ENCODE measurements around the gene KLHL18.
A peak's percentile ranks its signal among the peaks of the same experiment; 100 is the strongest.
"Not testable (repeated sequence)": the region's sequence is repeated elsewhere in the genome, so short reads cannot be mapped to it uniquely, and the experiment has no call there.

Gene KLHL18

GRCh38 chr3:47366833-47367232, 84.1 kb downstream of the KLHL18 start:
- no peak for DNase-seq
- Mint-ChIP-seq H3K4me1 (no peaks in the 10 kb centered on the region), H3K9me3 (no peaks in the 10 kb centered on the region), H3K36me3 (ENCODE audit: low read depth) (no peaks in the 10 kb centered on the region), H3K27ac (no peak overlapping the region), H3K4me3 (no peak overlapping the region), H3K27me3 (ENCODE audit: low read depth, poor library complexity) (peaks cover 12% of the 10 kb centered on the region)
- no peak for TF ChIP-seq CTCF (IDR thresholded peaks at IDR 0.05)

- no peak for DNase-seq
- Mint-ChIP-seq H3K4me3 (no peak overlapping the region), H3K27ac (no peak overlapping the region), H3K4me1 (no peaks in the 10 kb centered on the region), H3K9me3 (no peaks in the 10 kb centered on the region), H3K27me3 (ENCODE audit: low read depth, poor library complexity) (peaks cover 18% of the 10 kb centered on the region), H3K36me3 (ENCODE audit: low read depth) (no peaks in the 10 kb centered on the region)
- no peak for TF ChIP-seq CTCF (IDR thresholded peaks at IDR 0.05)
These were observed 84.9 kb downstream of the KLHL18 start for GRCh38 chr3:47367631-47368030.

GRCh38 chr3:47370020-47370419, 87.3 kb downstream of the KLHL18 start:
- H3K4me1 Mint-ChIP-seq; H3K36me3 Mint-ChIP-seq (ENCODE audit: low read depth); H3K27ac Mint-ChIP-seq; H3K9me3 Mint-ChIP-seq; H3K4me3 Mint-ChIP-seq; DNase-seq: not testable (repeated sequence)
- peaks cover 22% of the 10 kb centered on the region for H3K27me3 Mint-ChIP-seq (ENCODE audit: low read depth, poor library complexity)

- no peaks in the 10 kb centered on the region for H3K9me3 Mint-ChIP-seq
- no peak overlapping the region for H3K27ac Mint-ChIP-seq
- no peaks in the 10 kb centered on the region for H3K4me1 Mint-ChIP-seq
- no peak overlapping the region for H3K4me3 Mint-ChIP-seq
- peak; percentile 44 for DNase-seq
- peak; percentile 46 for TF ChIP-seq CTCF (IDR thresholded peaks at IDR 0.05)
- no peaks in the 10 kb centered on the region for H3K36me3 Mint-ChIP-seq (ENCODE audit: low read depth)
- H3K27me3 Mint-ChIP-seq (ENCODE audit: low read depth, poor library complexity): peaks cover 24% of the 10 kb centered on the region
These were observed 88.3 kb downstream of the KLHL18 start for GRCh38 chr3:47370887-47371697.

GRCh38 chr3:47374587-47374986, 91.8 kb downstream of the KLHL18 start:
- H3K4me1 Mint-ChIP-seq: peaks cover 3% of the 10 kb centered on the region
- H3K36me3 Mint-ChIP-seq (ENCODE audit: low read depth): no peaks in the 10 kb centered on the region
- no peak for TF ChIP-seq CTCF (IDR thresholded peaks at IDR 0.05)
- no peak overlapping the region for H3K4me3 Mint-ChIP-seq
- H3K27ac Mint-ChIP-seq: no peak overlapping the region
- DNase-seq: no peak
- peaks cover 15% of the 10 kb centered on the region for H3K27me3 Mint-ChIP-seq (ENCODE audit: low read depth, poor library complexity)
- H3K9me3 Mint-ChIP-seq: no peaks in the 10 kb centered on the region

- no peak for TF ChIP-seq CTCF (IDR thresholded peaks at IDR 0.05)
- Mint-ChIP-seq H3K4me1 (peaks cover 14% of the 10 kb centered on the region), H3K27me3 (ENCODE audit: low read depth, poor library complexity) (peaks cover 13% of the 10 kb centered on the region), H3K4me3 (no peak overlapping the region), H3K27ac (no peak overlapping the region), H3K36me3 (ENCODE audit: low read depth) (no peaks in the 10 kb centered on the region), H3K9me3 (no peaks in the 10 kb centered on the region)
- no peak for DNase-seq
These were observed 93.6 kb downstream of the KLHL18 start for GRCh38 chr3:47376393-47376792.
